K562 treated with DMSO at 1 percent for 48 hours (cell line): ENCODE measurements around the gene ACSM4. TPM values are rescaled to one million over a fixed set of nuclear protein-coding genes. Genes with fewer than 3 reads are reported as not detected.

Experiments
- total RNA-seq: library from RNA; unstranded; fragments of 300-600 nt; gene quantifications from 2 replicates; pipeline ENCODE4 v1.2.3, GENCODE V29; 2022; ENCODE audit warnings: low replicate concordance; ENCODE audit errors: extremely low read depth

ACSM4 gene, protein sequence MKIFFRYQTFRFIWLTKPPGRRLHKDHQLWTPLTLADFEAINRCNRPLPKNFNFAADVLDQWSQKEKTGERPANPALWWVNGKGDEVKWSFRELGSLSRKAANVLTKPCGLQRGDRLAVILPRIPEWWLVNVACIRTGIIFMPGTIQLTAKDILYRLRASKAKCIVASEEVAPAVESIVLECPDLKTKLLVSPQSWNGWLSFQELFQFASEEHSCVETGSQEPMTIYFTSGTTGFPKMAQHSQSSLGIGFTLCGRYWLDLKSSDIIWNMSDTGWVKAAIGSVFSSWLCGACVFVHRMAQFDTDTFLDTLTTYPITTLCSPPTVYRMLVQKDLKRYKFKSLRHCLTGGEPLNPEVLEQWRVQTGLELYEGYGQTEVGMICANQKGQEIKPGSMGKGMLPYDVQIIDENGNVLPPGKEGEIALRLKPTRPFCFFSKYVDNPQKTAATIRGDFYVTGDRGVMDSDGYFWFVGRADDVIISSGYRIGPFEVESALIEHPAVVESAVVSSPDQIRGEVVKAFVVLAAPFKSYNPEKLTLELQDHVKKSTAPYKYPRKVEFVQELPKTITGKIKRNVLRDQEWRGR
- total RNA-seq, result not detected in 2 replicates

DNA sequence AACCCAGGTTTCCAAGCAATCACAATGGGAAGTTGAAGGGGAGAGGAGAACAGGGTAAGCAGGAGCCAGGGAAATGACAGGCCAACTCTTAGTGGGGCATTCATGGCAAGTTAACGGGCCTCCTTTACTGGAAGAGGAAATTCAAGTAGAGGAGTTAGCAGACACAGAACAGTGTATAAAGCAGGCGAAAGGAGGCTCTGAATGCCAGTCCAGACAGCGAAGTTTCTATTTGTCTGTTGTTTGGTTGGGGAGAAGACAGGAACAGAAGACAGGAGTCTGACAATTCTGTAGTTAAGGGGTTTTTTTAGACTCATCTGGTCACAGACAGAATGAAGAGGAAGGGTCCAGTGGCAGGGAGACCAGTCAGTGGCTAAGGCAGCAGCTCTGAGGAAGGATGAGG lies at the start of gene ACSM4:
ACSM4 (plus strand) TSS at position 301 of the 400 bp plus-strand sequence. CDS start 260 bp downstream, outside the sequence.

Other genes starting within 250 kb of the ACSM4 start
- not detected in 2 replicates for gene C1S, start 243.4 kb upstream of the ACSM4 start, total RNA-seq
- gene C1R, start 211.6 kb upstream of the ACSM4 start, total RNA-seq, result not detected in 2 replicates
- not detected in 2 replicates for gene C1RL, start 194.9 kb upstream of the ACSM4 start, total RNA-seq
- not detected in 2 replicates for gene RBP5, start 175.2 kb upstream of the ACSM4 start, total RNA-seq
- not detected in 2 replicates for gene CLSTN3, start 173.7 kb upstream of the ACSM4 start, total RNA-seq
- not detected in 2 replicates for gene PEX5, start 114.4 kb upstream of the ACSM4 start, total RNA-seq
- gene CD163L1, start 140.1 kb downstream of the ACSM4 start, total RNA-seq, result not detected in 2 replicates
- not detected in 2 replicates for gene CD163, start 199.7 kb downstream of the ACSM4 start, total RNA-seq